Right forelimb (tissue), 1 donor: ENCODE measurements around the gene TMEM158.

Source experiments
- DNase-seq: peaks from one replicate; pipeline ENCODE4 v3.0.0-alpha.2; 2018

TMEM158 gene

DNA sequence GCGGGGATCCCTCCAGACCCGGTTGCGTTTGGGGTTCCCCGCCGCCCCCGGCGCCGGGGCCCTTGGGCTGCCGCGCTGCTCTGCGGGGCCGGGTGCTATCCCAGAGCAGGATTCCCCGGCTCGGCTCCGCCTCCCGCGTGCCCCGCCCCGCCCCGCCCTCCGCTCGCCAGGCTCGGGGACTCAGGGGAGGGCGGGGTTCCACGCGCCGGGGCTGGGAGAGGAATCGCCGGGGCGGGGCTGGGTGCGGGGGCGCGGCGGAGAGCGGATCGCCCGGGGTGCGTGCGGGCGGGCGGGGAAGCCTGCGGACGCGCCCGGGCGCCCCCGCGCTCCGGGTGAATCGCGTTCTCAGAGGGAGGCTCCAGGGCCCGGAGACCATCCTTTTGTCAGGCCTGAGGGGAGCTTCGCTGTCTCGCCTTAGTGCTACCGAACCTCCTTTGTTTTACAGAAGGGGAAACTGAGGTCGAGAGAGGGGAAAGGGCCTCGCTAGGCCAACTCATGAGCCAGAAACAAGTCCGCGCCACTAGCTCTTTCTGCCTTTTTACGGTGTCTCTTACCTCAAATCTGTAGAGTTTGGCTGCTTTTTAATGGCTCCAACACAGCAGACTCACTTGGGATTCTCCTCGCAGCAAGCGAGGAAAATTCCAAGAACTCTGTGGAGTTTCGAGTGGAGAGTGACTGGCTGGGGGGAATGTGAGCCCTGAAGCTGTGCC, at the start of gene TMEM158:
Gene TMEM158 (minus strand): TSS at position 82 of the 710 bp plus-strand sequence. CDS start 260 bp downstream, outside the sequence.
- DNase-seq: peak; percentile 84

GRCh38 chr3:45275006-45275704, 49.1 kb upstream of the TMEM158 start:
- DNase-seq: no peak

DNA sequence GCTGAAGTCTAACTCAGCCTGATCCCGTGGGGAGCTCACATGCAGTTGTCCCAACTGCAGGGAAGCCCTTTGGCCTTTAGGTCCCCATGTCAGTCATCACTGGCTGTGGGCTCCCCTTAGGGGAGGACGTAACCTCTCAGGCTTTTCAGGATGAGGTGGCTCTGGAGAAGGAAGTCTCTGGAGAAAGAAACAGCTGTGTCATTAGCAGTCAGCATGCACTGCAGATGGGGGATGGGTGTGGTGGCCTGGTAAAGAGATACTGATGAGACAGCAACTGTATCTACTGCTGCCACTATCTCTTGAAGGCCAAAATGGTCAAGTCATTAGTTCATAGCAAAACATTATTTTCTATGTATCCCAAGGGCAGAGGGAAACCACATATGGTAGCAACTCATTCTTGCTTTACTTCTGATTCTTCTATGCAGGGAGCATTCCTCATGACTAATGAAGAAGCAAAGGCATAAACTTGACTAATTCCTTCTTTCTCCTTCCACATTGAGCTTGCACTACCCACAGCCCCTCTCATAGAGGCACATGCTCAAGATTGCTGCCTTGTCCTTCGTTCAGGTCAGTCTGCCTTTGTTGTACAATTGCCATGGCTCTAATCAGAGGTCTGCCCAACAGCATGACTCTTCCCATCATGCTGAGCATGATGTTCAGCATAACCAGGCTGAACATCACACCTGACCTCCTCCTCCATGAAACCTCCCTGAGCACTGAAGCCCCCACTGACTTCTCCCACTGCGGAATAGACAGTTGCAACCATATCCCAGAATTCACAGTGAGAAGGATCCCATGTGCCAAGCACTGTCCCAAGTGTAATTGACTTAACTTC, 47.8 kb upstream of the TMEM158 start:
- no peak for DNase-seq

GRCh38 chr3:45272828-45273470, 46.9 kb upstream of the TMEM158 start:
- DNase-seq: no peak

DNA sequence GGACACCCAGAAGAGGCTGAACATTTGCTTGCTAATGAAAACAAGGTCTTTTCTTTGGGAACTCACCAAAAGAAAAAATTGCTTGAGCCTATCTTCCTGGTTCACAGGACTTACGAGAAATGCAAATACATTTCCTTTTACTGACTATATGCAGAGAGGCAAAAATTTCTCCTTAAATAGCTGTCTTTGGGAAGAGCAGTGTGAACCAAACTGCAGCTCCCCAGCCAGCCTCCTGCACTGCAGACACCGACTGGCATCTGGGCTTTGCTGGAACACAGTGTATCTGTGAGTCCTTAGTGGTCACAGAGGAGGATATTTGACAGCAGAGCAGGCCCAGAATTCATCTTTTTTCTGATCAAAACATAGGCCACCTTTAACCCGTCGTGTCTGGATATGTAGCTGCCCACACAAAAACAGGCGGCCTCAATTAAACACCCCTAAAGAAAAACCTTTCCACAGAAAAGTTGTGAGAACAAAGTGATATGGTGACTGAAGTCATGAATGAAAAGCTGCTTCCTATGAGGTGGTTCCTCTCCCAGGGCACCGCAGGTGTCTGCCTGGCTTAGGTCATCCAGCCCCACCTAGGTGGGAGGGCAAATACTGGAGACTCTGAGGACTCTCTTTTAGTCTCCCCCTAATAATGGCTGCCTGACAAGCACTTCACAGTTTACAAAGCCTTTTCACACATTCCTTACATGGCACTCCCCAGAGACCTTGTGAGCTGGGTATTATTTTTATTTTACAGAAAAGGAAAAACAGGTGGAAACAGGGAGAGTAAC, 46.1 kb upstream of the TMEM158 start:
- no peak for DNase-seq

DNA sequence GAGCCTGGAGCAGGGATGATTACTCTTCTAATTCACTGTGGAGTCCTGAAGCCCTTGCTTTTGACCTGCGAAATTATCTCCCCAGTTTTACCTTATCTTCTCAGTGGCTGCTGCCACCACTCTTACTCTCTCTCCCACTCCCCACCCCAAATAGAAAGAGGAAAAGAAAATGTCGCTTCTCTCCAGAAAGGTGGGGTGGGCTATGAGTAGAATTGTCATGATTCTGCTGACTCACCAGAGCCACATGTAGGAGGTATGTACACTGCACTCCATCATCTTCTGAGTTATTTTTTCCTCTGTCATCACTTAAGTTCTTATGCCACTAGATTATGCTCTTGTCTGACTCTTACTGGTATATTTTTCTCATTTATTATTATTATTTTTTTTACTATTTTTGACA, 43.9 kb upstream of the TMEM158 start:
- no peak for DNase-seq

DNA sequence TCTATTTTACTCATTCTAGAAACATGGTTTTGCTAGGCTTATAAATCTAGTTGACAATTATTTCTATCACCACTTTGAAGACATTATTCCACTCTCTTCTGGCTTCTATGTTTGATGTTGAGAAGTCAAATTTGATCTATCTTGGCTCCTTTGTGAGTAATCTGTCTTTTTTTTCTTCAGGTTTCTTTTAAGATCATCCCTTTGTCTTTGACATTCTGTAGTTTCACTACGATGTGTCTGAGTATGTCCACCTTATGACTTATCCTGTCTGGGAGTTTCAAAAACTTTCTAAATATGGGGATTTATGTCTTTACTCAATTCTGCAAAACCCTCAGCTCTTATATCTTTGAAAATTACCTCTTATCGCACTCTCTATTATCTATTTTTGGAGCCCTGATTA, 41.0 kb upstream of the TMEM158 start:
- DNase-seq: no peak

DNA sequence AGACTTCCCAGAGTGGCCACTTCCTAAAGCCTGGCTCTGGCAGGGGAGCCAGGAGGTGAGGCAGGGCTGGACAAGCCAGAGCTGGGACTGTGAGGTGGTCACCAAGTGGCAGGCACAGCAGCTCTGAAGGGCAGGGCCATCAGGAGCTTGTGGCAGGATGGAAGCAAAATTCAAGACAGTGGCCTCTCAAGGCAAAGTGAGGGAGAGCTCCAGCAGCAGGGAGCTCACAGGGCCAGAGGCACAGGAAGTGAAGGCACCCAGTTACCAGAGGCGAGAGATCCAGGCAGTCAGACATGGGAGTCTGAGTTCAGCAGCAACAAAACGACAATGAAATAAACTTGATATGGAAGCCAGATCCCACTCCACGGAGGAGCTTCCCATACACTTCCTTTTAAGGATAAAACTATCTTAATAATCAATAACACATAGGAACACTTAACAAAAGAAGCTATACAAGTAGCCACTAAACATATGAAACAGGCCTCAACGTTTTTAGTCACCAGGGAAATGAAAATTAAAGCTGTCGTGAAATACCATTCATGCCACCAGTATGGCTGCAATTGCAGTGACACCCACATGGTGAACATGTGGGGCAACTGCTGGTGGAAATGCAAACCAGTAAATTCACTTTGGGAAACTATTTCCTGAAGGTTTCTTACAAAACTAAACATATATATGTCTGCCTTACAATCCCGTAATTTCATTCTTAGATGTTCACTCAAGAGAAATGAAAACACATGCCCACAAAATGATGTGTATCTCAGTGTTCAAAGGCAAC, 35.4 kb upstream of the TMEM158 start:
- no peak for DNase-seq

- DNase-seq: no peak
Measured at GRCh38 chr3:45259133-45259532, 33.0 kb upstream of the TMEM158 start.

DNA sequence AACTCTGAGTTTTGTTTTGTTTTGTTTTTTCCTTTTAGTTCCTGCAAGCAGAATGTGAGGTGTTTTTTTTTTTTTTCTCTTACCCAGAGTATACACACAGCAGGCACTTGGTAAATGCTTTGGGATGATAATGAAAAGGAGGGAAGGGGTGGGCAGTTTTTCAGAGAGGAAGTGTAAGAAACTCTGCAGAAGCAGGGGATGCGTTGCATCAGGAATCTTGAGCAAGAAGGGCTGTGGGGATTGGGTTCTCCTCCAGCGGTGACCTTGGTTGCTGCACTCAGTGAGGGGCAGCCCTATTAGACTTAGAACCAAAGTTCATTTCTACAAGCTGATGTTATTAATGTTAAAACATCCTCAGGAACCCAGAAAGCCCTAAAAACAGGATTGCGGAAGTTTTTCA, 32.2 kb upstream of the TMEM158 start:
- no peak for DNase-seq

GRCh38 chr3:45253316-45253715, 27.2 kb upstream of the TMEM158 start:
- DNase-seq: no peak

DNA sequence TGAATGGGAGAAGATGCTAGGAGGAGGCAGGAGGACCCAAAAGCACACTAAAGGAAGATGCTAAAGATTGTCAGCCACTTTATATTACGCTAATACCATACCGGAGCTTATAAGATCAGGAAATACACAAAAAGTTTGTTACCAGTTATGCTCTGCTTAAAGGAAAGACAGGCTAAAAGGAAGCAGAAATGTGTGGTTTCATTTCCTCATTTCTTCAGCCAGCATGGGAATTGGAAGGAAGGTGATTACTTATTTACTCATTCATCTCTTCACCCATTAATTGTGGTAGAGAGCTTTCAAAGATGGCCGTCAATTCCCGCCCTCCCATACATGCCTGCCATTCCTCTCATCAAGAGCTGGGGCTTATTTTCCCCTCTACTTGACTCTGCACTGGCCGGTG, 26.7 kb upstream of the TMEM158 start:
- DNase-seq: no peak

GRCh38 chr3:45249391-45249790, 23.3 kb upstream of the TMEM158 start:
- no peak for DNase-seq

DNA sequence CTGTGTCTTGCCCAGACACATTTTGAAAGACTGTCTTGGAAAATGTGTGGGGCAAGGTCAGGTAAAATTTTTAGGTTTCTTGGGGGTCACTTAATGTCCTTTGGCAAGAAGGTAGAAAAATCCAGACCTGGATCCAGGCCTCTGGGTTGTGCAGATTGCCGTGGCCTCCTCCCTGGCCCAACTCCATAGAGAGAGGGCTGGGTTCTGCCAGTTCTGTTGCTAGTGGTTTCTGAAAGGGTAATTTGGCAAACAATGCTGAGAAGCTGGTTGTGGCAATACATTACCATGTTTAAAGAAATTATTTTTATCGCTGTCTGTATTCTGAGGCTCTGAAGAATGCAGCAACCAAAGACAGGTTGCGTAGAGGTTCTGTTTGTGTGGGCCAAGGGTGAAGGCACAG, 20.2 kb upstream of the TMEM158 start:
- DNase-seq: no peak

DNA sequence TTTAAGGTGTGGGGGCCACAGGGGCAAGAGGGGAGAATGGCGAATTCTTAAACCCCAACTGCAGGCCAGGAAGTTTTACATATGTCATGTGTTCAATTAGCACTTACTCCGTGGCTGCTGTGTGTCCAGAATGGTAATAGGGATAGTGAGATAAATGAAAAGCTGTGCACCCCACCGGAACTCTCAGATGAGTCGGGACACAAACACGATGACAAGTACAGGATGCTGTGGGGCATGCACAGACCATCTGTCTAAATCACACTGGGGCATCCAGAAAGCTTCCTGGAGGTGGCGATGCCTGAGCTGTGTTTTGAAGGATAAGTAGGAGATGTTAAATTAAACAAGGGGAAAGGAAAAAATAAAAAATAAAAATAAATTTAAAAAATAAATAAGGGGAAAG, 18.3 kb upstream of the TMEM158 start:
- DNase-seq: no peak

DNA sequence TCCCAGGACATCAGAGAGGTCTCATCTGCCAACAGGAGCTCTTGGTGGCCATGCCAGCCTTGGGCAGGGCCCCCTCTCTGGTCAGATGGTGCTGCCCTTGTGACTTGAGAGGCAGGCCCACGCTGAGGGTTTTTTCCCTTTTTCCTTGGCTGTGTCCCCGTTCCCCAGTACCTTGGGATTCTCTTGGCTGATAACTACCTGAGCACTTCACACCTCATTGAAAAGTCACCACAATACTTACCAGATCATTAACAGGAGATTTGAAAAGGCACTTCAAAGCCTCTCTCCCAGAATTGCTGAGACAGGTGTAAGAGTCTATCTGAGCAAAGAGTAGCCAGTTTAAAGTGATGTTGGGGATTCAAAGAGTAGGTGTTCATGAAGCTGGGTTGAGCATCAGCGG, 15.1 kb upstream of the TMEM158 start:
- DNase-seq: no peak

- DNase-seq: no peak
Measured at GRCh38 chr3:45240292-45240691, 14.2 kb upstream of the TMEM158 start.

GRCh38 chr3:45239254-45239653, 13.2 kb upstream of the TMEM158 start:
- DNase-seq: no peak

GRCh38 chr3:45236964-45237363, 10.9 kb upstream of the TMEM158 start:
- no peak for DNase-seq

GRCh38 chr3:45235409-45235808, 9.3 kb upstream of the TMEM158 start:
- no peak for DNase-seq

- no peak for DNase-seq
Measured at GRCh38 chr3:45234250-45234649, 8.2 kb upstream of the TMEM158 start.

GRCh38 chr3:45232521-45232920, 6.4 kb upstream of the TMEM158 start:
- DNase-seq: no peak
